A673 (cell line): Measurements from ENCODE around the gene EDDM13. TPM values are rescaled to one million over a fixed set of nuclear protein-coding genes. Genes with fewer than 3 reads are reported as not detected.

Source experiments
- BruUV-seq: library from RNA; stranded (reverse); fragments of 400-500 nt; replicated peaks from 2 replicates; lab custom pipeline; 2021; lab: Mats Ljungman, UMichigan
- CTCF ChIA-PET: fragments of 300-600 bp; sonication (Branson Sonifier 250); formaldehyde crosslinking; loops from one replicate; lab custom pipeline; 2022; ENCODE audit warnings: antibody characterized with exemption; lab: Charles Lee
- POLR2A ChIA-PET: fragments of 300-600 bp; sonication (Branson Sonifier 250); formaldehyde crosslinking; loops from one replicate; lab custom pipeline; 2022; ENCODE audit warnings: antibody characterized with exemption; ENCODE audit not compliant: low non-redundant PET; lab: Charles Lee
- DNase-seq: peaks from one replicate; pipeline ENCODE4 v3.0.0-alpha.2; 2015; ENCODE audit warnings: low spot score
- H3K27ac ChIP-seq: fragments of 200-600 bp; sonication (generic); 2 replicates; pipeline ENCODE4 v1.5.1; 2016; ENCODE audit warnings: mixed run types, low read depth, mild to moderate bottlenecking, mixed read lengths, antibody characterized with exemption, low read length; ENCODE audit not compliant: poor library complexity, severe bottlenecking
- H3K27me3 ChIP-seq: fragments of 200-600 bp; sonication (generic); replicated peaks from 2 replicates; pipeline ENCODE4 v1.6.1; 2017; ENCODE audit warnings: mixed run types, low read depth, mild to moderate bottlenecking, mixed read lengths, antibody characterized with exemption, low read length; ENCODE audit not compliant: insufficient read depth, poor library complexity
- H3K36me3 ChIP-seq: fragments of 200-600 bp; sonication (generic); 2 replicates; pipeline ENCODE4 v1.6.1; 2016; ENCODE audit warnings: mixed run types, mild to moderate bottlenecking, mixed read lengths, antibody characterized with exemption, low read length; ENCODE audit not compliant: insufficient read depth, poor library complexity, severe bottlenecking
- H3K4me1 ChIP-seq: fragments of 200-600 bp; sonication (generic); 2 replicates; pipeline ENCODE4 v1.6.1; 2017; ENCODE audit warnings: mixed run types, mild to moderate bottlenecking, mixed read lengths, antibody characterized with exemption, low read length; ENCODE audit not compliant: insufficient read depth, poor library complexity, severe bottlenecking
- H3K4me3 ChIP-seq: fragments of 200-600 bp; sonication (generic); 2 replicates; pipeline ENCODE4 v1.5.1; 2016; ENCODE audit warnings: low read depth, mixed run types, mild to moderate bottlenecking, mixed read lengths, low read length; ENCODE audit not compliant: poor library complexity, severe bottlenecking
- H3K9me3 ChIP-seq: fragments of 200-600 bp; sonication (generic); 2 replicates; pipeline ENCODE4 v1.6.1; 2016; ENCODE audit warnings: mixed run types, low read depth, mild to moderate bottlenecking, mixed read lengths, antibody characterized with exemption, low read length; ENCODE audit not compliant: poor library complexity, severe bottlenecking
- CTCF ChIP-seq: fragments of 300-800, 200-600 bp; sonication (generic); conservative IDR thresholded peaks from 2 replicates; pipeline ENCODE4 v1.5.1; 2017; ENCODE audit warnings: low read depth, mild to moderate bottlenecking, antibody characterized with exemption, low read length, moderate library complexity, mixed read lengths
- EZH2 ChIP-seq: fragments of 200-600 bp; sonication (generic); IDR thresholded peaks from 2 replicates; pipeline ENCODE4 v1.6.1; 2017; ENCODE audit warnings: borderline replicate concordance, low read depth, mild to moderate bottlenecking, mixed read lengths, antibody characterized with exemption, low read length; ENCODE audit not compliant: poor library complexity, severe bottlenecking
- intact Hi-C: fragments of 100-400 bp; cut with micrococcal nuclease; formaldehyde crosslinking; loops from one replicate; pipeline ENCODE4 v1.10.0; 2022; ENCODE audit not compliant: unreplicated experiment
- total RNA-seq: library from RNA; stranded (reverse); gene quantifications from 2 replicates; pipeline ENCODE4 v1.2.3, GENCODE V29; 2021

EDDM13 gene
- total RNA-seq, 1 experiment from 2014 or later, result not detected

- CTCF ChIA-PET, result interaction anchor here (1.3 to 1.5 kb wide), 2 partner anchors 57 to 202 kb away, joined by 5 to 18 read pairs; no protein-coding TSS in a partner anchor
- no peaks in the 10 kb centered on the region for H3K9me3 ChIP-seq
- TF ChIP-seq EZH2 (no peak), CTCF (no peak)
- peaks cover 6% of the 10 kb centered on the region for H3K4me1 ChIP-seq
- no peaks in the 10 kb centered on the region for H3K36me3 ChIP-seq
- no peak overlapping the region for H3K4me3 ChIP-seq
- intact Hi-C loops, result loop anchor here (10.0 kb wide), 1 partner anchor 636 kb away; the partner anchor contains the start of gene EPN1
- POLR2A ChIA-PET, result no interaction called here
- no peak overlapping the region for H3K27ac ChIP-seq
- no peaks in the 10 kb centered on the region for H3K27me3 ChIP-seq
- BruUV-seq, result no TSS peak
- DNase-seq, result no peak
These were observed 37.9 kb downstream of the EDDM13 start for GRCh38 chr19:56310462-56310861.

- H3K4me1 ChIP-seq, result peaks cover 6% of the 10 kb centered on the region
- no peaks in the 10 kb centered on the region for H3K27me3 ChIP-seq
- POLR2A ChIA-PET, result no interaction called here
- H3K9me3 ChIP-seq, result no peaks in the 10 kb centered on the region
- no peaks in the 10 kb centered on the region for H3K36me3 ChIP-seq
- CTCF ChIA-PET, result no interaction called here
- TF ChIP-seq EZH2, result no peak
- no peak for TF ChIP-seq CTCF
- no TSS peak for BruUV-seq
- no peak overlapping the region for H3K27ac ChIP-seq
- no peak for DNase-seq
- no peak overlapping the region for H3K4me3 ChIP-seq
- intact Hi-C loops, result loop anchor here (10.0 kb wide), 1 partner anchor 638 kb away; the partner anchor contains the start of gene EPN1
These were observed 39.8 kb downstream of the EDDM13 start for GRCh38 chr19:56312342-56312741.

- Histone ChIP-seq H3K27me3 (no peaks in the 10 kb centered on the region), H3K4me1 (peaks cover 6% of the 10 kb centered on the region), H3K27ac (no peak overlapping the region), H3K4me3 (no peak overlapping the region), H3K9me3 (no peaks in the 10 kb centered on the region), H3K36me3 (no peaks in the 10 kb centered on the region)
- no TSS peak for BruUV-seq
- no peak for TF ChIP-seq CTCF
- TF ChIP-seq EZH2, result no peak
- intact Hi-C loops, result loop anchor here (10.0 kb wide), 1 partner anchor 638 kb away; the partner anchor contains the start of gene EPN1
- ChIA-PET CTCF (no interaction called here), POLR2A (no interaction called here)
- DNase-seq, result no peak
These were observed 40.5 kb downstream of the EDDM13 start for GRCh38 chr19:56312787-56313657.
